NCI-H1436 (cell line): ENCODE results near the gene ITGA11.
"Not testable (repeated sequence)": the region's sequence is repeated elsewhere in the genome, so short reads cannot be mapped to it uniquely, and the experiment has no call there.

Experiments used
- DNase-seq: peaks from one replicate; lab custom pipeline; 2025; lab: John Stamatoyannopoulos, UW

ITGA11 gene

GRCh38 chr15:68425428-68426060 lies 6.4 kb downstream of the ITGA11 start:
- DNase-seq: no peak

GRCh38 chr15:68424754-68425390 lies 7.1 kb downstream of the ITGA11 start:
- no peak for DNase-seq

GRCh38 chr15:68423359-68424296 lies 8.3 kb downstream of the ITGA11 start:
- DNase-seq: no peak

GRCh38 chr15:68422403-68423145 lies 9.4 kb downstream of the ITGA11 start:
- not testable (repeated sequence) for DNase-seq

GRCh38 chr15:68421798-68422402 lies 10.1 kb downstream of the ITGA11 start:
- DNase-seq: no peak

GRCh38 chr15:68421115-68421551 lies 10.8 kb downstream of the ITGA11 start:
- no peak for DNase-seq

GRCh38 chr15:68420186-68420684 lies 11.7 kb downstream of the ITGA11 start:
- no peak for DNase-seq

- DNase-seq: no peak
Measured at GRCh38 chr15:68419301-68420175, 12.4 kb downstream of the ITGA11 start.

- DNase-seq: no peak
Measured at GRCh38 chr15:68418611-68419161, 13.3 kb downstream of the ITGA11 start.

GRCh38 chr15:68417897-68418296 lies 14.1 kb downstream of the ITGA11 start:
- DNase-seq: no peak

- DNase-seq: no peak
Measured at GRCh38 chr15:68417051-68417450, 14.9 kb downstream of the ITGA11 start.

- DNase-seq: no peak
Measured at GRCh38 chr15:68416158-68416535, 15.8 kb downstream of the ITGA11 start.

- DNase-seq: no peak
Measured at GRCh38 chr15:68415501-68416157, 16.3 kb downstream of the ITGA11 start.

- DNase-seq: no peak
Measured at GRCh38 chr15:68415061-68415460, 16.9 kb downstream of the ITGA11 start.

- DNase-seq: no peak
Measured at GRCh38 chr15:68414591-68414990, 17.4 kb downstream of the ITGA11 start.

- DNase-seq: no peak
Measured at GRCh38 chr15:68414206-68414555, 17.8 kb downstream of the ITGA11 start.

- DNase-seq: no peak
Measured at GRCh38 chr15:68413363-68414205, 18.4 kb downstream of the ITGA11 start.

GRCh38 chr15:68412218-68412617 lies 19.7 kb downstream of the ITGA11 start:
- DNase-seq: no peak

- no peak for DNase-seq
Measured at GRCh38 chr15:68411735-68412134, 20.2 kb downstream of the ITGA11 start.
